PFSK-1 (cell line): ENCODE measurements around the gene CCDC69.

Source experiments
- FOXP2 ChIP-seq: optimal IDR thresholded peaks from 2 replicates; pipeline ENCODE3; 2011; ENCODE audit warnings: borderline replicate concordance, control low read depth, inconsistent platforms; ENCODE audit not compliant: insufficient read depth; ENCODE audit errors: extremely low read length, extremely low read depth
- POLR2AphosphoS5 ChIP-seq: IDR thresholded peaks from 2 replicates; pipeline ENCODE4 v1.6.1; 2012; ENCODE audit warnings: low read depth, mild to moderate bottlenecking, control low read depth, low read length, moderate library complexity
- REST ChIP-seq, 2 experiments: IDR thresholded peaks; 2 replicates each; pipeline versions ENCODE4 v1.6.1 to v1.8.0; 2011 to 2012; ENCODE audit warnings: low read depth in 2 of 2, low read length in 2 of 2, control low read depth in 1 of 2, inconsistent platforms in 1 of 2, mild to moderate bottlenecking in 1 of 2, moderate library complexity in 1 of 2; ENCODE audit not compliant: insufficient read depth in 1 of 2
- SIN3A ChIP-seq: IDR thresholded peaks from 2 replicates; pipeline ENCODE4 v1.6.1; 2012; ENCODE audit warnings: mild to moderate bottlenecking, low read length, moderate library complexity, borderline replicate concordance; ENCODE audit not compliant: insufficient read depth
- TAF1 ChIP-seq: IDR thresholded peaks from 2 replicates; pipeline ENCODE4 v1.6.1; 2012; ENCODE audit warnings: low read length, control low read depth, borderline replicate concordance; ENCODE audit not compliant: insufficient read depth

The CCDC69 gene

GRCh38 chr5:151257731-151258181 lies 33.9 kb upstream of the CCDC69 start:
- TF ChIP-seq SIN3A: no peak

- no peak for TF ChIP-seq REST (IDR thresholded peaks at IDR 0.05; ENCODE audit: insufficient read depth in 1 of 2, low read depth in 2 of 2, low read length in 2 of 2)
- no peak for TF ChIP-seq FOXP2
- no peak for TF ChIP-seq TAF1
- no peak for TF ChIP-seq SIN3A
- TF ChIP-seq POLR2AphosphoS5: no peak
Observed at GRCh38 chr5:151255621-151256286, 31.9 kb upstream of the CCDC69 start.

DNA sequence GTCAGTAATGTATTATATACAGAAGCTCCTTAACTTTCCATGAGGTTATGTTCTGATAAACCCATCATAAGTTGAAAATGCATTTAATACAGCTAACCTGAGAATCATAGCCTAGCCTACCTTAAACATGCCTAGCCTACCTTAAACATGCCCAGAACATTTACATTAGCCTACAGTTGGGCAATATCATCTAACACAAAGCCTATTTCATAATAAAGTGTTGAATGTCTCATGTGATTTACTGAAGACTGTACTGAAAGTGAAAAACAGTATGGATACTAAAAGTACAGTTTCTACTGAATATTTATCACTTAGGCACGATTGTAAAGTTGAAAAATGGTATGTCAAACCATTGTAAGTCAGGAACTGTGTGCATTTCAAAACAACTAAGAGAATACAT lies 30.7 kb upstream of the CCDC69 start:
- TF ChIP-seq SIN3A: no peak
- no peak for TF ChIP-seq REST (IDR thresholded peaks at IDR 0.05; ENCODE audit: insufficient read depth in 1 of 2, low read depth in 2 of 2, low read length in 2 of 2)
- no peak for TF ChIP-seq POLR2AphosphoS5
- TF ChIP-seq FOXP2: no peak
- TF ChIP-seq TAF1: no peak

- TF ChIP-seq REST (IDR thresholded peaks at IDR 0.05; ENCODE audit: insufficient read depth in 1 of 2, low read depth in 2 of 2, low read length in 2 of 2) (no peak), TAF1 (no peak), FOXP2 (no peak), SIN3A (no peak)
Observed at GRCh38 chr5:151253605-151253950, 29.7 kb upstream of the CCDC69 start.

GRCh38 chr5:151252762-151253604 lies 29.1 kb upstream of the CCDC69 start, which contains the start of gene GM2A:
Gene GM2A, plus strand, starts transcription at chr5:151253185. Its CDS starts 32 bp downstream, at chr5:151253217.
- TF ChIP-seq FOXP2 (peak; percentile 48), POLR2AphosphoS5 (peak; percentile 55), SIN3A (0 out of 2 replicates have a peak, but pooled peaks have one; percentile 45), TAF1 (no peak), REST (IDR thresholded peaks at IDR 0.05; ENCODE audit: insufficient read depth in 1 of 2, low read depth in 2 of 2, low read length in 2 of 2) (no peak)
